Fibroblast of the conjunctiva (primary cell): ENCODE data around the gene DUS1L.

Source experiments
- DNase-seq: peaks from one replicate; pipeline ENCODE4 v3.0.0-alpha.2; 2010; ENCODE audit warnings: low read depth

The DUS1L gene

GRCh38 chr17:82012640-82013295 is 52.8 kb downstream of the DUS1L start:
- no peak for DNase-seq

GRCh38 chr17:82012261-82012639 is 53.4 kb downstream of the DUS1L start:
- no peak for DNase-seq

- no peak for DNase-seq
Measured at GRCh38 chr17:82011617-82012187, 53.9 kb downstream of the DUS1L start.

DNA sequence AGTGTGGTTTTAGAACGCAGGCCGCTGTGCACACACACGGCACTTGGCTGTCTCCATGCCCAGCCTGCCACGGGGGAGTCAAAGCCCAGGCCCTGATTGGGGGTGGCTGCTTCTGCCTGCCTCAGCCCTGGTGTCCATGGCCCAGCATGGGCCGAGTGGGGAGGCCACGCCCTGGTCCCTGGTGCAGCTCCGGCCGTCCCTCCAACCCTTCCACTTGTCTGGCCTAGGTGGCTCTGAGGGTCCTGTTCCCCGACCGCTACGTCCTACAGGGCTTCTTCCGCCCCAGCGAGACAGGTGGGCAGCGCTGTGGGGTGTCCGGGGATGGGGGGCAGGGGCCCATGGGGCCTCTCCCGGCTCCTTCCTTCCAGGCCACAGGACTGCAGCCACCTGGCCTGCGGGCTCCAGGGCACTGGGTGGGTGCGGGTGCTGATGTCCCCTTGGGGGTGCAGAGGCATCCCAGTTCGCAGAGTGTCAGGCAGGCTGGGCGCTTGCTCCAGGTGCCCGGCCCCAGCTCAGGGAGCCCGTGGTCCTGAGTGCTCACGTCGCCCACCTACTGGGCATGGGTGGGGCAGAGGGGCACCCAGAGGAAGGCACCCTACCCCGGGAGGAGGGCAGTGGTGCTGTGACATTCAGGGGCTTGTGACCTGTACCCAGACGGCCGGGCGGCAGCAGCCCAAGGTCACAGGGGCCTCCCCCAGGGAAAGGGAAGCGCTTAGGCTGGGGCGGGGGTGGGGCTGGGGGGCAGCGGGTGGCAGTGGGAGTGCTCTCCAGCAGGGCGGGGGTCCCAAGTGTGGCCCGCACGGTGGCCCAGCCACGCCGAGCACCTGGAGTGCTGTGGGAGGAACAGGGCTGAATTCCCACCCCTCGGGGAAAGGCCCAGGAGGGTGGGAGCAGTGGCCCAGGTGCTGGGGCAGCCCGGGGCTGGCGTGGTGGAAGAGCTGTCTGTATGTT is 54.8 kb downstream of the DUS1L start:
- DNase-seq, result no peak

GRCh38 chr17:82009413-82009812 is 56.2 kb downstream of the DUS1L start:
- DNase-seq, result no peak

DNA sequence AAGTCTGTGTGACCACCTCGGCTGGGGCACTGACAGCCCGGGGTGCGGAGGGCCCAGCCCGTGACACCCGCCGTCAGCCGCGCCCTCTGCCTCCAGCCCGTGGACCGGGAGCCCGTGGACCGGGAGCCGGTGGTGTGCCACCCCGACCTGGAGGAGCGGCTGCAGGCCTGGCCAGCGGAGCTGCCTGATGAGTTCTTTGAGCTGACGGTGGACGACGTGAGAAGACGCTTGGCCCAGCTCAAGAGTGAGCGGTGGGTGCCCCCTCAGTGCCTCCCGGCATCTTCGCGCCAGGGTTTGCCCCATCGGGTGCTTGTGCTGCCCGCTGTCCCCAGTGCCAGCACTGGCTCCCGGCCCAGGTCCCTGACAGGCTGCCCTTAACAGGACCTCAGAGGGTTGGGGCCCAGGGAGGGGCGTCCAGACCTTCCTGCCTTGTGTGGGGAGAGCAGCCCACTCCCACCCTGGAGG is 56.6 kb downstream of the DUS1L start:
- DNase-seq, result no peak

DNA sequence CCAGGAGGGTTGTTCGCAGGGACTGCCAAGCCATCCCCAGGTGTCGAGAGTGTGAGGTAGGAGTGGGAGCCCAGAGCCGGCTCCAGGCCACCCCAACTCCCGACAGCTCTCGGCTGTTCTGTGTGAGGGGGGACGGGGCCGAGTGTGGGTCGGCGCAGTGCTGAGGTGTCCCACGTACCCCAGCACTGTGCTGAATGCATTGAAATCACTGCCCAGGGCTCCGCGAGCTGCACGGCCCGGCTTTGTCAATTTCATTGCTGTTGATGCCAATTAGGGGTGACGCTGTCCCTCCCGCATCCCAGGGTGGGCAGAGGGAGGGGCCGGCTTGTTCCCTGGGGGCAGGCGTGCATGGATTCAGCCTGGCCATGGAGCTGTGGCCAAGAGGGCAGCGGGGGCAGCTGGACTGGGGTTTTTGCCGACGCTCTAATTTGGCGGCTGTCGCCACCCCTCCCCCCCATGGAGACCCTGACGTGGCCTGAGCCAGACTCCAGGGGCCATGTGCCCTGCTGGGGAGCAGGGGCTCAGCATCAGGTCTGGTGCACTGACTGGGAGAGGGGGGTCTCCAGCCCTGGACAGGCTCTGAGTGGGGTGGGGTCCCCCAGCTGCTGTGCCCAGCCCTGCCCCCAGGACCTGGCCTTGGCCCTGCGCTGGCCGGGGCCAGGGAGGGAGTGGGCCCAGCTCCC is 57.2 kb downstream of the DUS1L start:
- DNase-seq, result no peak
